Stimulated activated naive CD8-positive, alpha-beta T cell treated with anti-CD3 and anti-CD28 coated beads, Interleukin-15, Interleukin-2, amounts not matched to agents 100 U/mL and 50 U/mL, for 24 hours (primary cell): ENCODE results near the gene ERICH4.
"Not testable (repeated sequence)": the region's sequence is repeated elsewhere in the genome, so short reads cannot be mapped to it uniquely, and the experiment has no call there.

ENCODE experiments used
- ATAC-seq: fragments of 150-1000 bp; cut with Tn5 transposase; one replicate; pipeline ENCODE4 v1.10.0; 2021
- DNase-seq: peaks from one replicate; pipeline ENCODE4 v3.0.0; 2021

Gene ERICH4

GRCh38 chr19:41435936-41436673 lies 6.9 kb upstream of the ERICH4 start:
- ATAC-seq (no peak), DNase-seq (no peak)

GRCh38 chr19:41436674-41436951 lies 6.3 kb upstream of the ERICH4 start:
- DNase-seq (no peak), ATAC-seq (no peak)

- ATAC-seq: no peak
Observed at GRCh38 chr19:41437944-41438574, 4.9 kb upstream of the ERICH4 start.

GRCh38 chr19:41439441-41440222 lies 3.3 kb upstream of the ERICH4 start, which contains the start of gene DMAC2:
Gene DMAC2, minus strand, starts transcription at chr19:41439912. Its CDS starts 13 bp downstream, at chr19:41439899.
- peak; percentile 94 for DNase-seq
- peak; percentile 98 for ATAC-seq

More at GRCh38 chr19:41437944-41438574, 4.9 kb upstream of the ERICH4 start:
- DNase-seq: no peak

GRCh38 chr19:41441321-41441945 lies 1.5 kb upstream of the ERICH4 start:
- DNase-seq: no peak
- ATAC-seq: no peak

DNA sequence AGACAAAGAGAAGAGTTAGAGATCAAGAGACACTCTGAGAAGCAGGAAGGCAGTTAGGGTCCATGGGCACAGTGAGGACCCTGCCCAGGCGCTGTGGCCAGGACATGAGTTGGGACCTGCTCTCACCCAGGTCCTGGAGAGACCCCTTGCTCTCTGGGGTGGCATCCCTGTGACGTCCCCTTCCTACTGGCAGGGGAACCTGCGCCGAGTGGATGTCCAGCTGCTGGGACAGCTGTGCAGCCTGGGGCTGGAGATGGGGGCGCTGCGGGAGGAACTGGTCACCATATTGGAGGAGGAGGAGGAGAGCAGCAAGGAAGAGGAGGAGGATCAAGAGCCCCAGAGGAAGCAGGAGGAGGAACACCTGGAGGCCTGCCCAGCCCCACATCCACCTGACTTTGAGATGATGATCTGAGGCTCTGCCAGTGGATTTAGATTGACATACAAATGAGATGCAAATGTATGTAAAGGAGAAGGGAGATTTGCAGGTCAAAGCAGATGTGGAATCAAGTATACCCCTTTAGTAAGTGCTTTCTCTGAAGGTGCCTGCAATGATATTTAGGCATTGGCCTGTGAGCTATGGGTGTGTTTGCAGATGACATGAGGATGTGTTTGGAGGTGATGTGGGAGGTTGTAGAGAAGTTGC lies 978 bp downstream of the ERICH4 start:
- ATAC-seq (no peak), DNase-seq (no peak)

GRCh38 chr19:41445575-41445974 lies 2.6 kb downstream of the ERICH4 start:
- DNase-seq: no peak
- no peak for ATAC-seq

- no peak for ATAC-seq
Observed at GRCh38 chr19:41447732-41448332, 4.9 kb downstream of the ERICH4 start.

GRCh38 chr19:41449079-41449864 lies 6.3 kb downstream of the ERICH4 start:
- peak; percentile 82 for DNase-seq
- peak; percentile 79 for ATAC-seq

More at GRCh38 chr19:41447732-41448332, 4.9 kb downstream of the ERICH4 start:
- no peak for DNase-seq

GRCh38 chr19:41449865-41450178 lies 6.9 kb downstream of the ERICH4 start:
- no peak for ATAC-seq
- no peak for DNase-seq

- no peak for ATAC-seq
- DNase-seq: no peak
Observed at GRCh38 chr19:41452584-41453275, 9.8 kb downstream of the ERICH4 start.

DNA sequence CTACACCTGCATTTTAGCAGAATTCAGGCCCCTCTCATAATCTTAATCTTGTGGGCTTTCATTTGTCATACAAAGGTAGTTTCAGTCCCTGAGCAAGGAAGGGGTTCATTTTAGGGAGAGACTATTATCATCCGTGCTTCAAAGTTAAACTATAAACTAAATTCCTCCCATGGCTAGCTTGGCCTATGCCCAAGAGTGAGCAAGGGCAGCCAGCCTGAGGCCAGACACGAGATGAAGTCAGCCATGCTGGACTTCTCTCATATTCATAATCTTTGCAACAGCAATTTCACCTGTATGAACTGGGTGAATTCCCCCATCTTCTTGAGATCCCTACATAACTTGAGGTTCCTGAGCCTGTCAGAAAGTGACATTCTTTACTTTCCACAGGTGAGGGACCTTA lies 13.0 kb downstream of the ERICH4 start:
- ATAC-seq: no peak

DNA sequence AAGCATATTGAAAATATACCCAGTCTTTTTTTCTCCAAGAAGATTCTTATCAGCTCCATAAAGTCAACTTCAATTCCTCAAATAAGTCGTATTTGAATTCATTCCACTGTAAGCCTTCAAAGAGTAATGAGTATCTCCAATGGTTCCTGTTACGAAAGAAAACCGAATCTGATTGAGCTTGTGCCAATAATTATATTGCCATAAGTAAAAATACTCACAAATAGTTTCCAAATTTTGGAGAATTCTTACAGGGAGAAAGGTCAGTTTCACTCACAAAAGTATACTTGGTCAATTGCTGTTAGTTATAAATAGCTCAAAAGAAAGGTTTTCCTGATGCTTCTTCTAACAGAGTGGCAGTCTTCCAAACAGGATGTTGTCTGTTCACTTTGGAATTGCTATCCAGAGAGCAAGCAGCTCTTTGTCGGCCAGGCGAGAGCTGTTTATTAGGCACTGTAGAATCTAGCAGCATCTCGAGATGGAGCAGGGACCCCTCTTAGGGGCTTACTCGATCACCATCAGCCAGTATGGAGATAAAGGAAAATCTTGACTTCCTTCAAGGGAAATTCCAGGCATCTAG lies 13.5 kb downstream of the ERICH4 start:
- no peak for DNase-seq
- ATAC-seq: no peak

More for the DNA sequence above, 13.0 kb downstream of the ERICH4 start:
- no peak for DNase-seq

DNA sequence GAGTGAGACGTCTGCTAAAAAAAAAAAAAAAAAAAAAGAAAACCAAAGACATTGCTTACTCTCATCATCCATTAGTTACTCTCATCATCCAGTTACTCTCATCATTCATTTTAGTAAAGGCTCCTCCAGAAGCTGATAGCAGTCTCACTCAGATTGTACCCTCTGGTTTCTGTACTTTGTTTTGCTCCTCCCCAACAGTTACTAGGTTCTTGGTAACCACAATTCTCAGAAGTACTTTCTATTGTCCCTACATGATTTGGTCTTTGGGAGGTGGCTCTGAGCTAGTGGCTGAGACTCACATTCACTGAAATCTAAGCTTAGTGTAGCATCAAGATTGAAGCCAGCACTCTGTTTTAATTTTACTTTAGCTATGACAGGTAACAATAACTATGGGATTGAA lies 14.3 kb downstream of the ERICH4 start:
- ATAC-seq (peak; percentile 76), DNase-seq (no peak)

DNA sequence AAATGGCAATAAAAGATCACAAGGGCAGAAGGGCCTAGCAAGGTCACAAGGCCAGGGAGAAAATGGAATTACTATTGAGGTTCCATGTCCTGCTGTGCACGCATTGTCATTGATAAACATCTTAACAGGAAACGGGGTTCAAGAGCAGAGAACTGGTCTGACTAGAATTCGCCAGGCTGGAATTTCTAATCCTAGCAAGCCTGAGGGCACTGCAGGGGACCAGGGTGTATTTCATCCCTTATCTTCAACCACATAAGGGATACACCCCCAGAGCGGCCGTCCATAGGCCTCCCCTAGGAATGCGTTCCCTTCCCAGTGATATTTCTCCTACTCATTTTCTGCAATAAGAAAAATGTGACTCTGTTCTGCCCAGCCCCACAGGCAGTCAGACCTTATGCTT lies 19.5 kb downstream of the ERICH4 start:
- no peak for ATAC-seq

DNA sequence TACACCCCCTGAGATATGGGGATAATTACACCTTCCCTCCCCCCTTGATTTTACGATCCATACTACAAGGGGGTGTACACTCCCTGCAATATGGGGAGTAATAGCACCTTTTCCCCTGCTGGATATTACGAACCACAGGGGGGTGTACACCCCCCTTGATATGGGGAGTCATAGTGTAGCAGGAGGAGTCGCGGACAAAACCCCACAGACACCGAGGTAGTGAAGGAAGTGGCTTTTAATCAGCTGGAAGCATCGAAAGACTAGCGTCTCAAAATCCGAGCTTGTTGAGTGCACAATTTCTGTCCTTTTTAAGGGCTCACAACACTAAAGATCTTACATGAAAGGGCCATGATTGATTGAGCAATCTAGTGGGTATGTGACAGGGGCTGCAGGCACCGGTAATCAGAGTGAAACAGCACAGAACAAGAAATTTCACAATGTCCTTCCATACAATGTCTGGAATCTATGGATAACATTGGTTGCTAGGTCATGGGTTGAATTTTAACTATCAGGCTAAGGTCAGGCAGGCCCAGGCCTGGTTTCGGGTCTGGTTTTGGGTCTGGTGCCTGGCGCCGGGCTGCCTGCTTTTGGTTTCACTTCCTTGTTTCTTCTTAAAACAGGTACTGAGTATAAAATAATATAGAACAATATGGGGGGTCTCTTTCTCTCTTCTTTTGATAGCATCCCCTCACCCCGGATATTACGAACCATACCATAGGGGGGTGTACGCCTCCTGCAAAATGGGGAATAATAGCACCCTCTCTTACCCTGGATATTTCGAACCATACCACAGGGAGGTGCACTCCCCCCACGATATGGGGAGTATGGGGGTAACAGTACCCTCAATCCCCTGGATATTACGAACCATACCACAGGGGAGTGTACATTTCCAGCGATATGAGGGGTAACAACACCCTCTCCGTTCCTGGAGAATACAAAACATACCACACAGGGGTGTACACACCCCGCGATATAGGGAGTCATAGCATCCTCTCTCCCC lies 20.6 kb downstream of the ERICH4 start:
- not testable (repeated sequence) for DNase-seq, ATAC-seq

More for the DNA sequence above, 19.5 kb downstream of the ERICH4 start:
- DNase-seq: no peak

- no peak for ATAC-seq
Observed at GRCh38 chr19:41476583-41476982, 33.6 kb downstream of the ERICH4 start.

DNA sequence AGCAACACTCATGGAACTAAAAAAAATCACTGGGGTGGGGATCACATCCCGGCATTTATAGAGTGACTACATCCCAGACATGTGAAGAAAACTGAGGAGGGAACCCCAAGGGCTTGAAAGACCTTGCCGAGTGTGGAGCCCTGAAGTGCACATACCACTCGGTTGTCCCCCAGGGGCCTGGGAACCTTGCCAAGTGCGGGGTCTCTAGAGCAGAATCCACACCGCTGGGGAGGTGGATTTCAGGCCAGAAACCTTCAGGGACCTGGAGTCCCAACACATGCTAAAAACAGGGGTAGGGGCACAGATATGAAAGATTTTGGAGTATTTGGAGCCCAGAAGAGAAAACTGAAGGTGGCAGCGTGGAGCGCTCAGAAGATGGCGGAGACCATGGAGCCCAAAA lies 35.2 kb downstream of the ERICH4 start:
- no peak for DNase-seq
- ATAC-seq: no peak

More at GRCh38 chr19:41476583-41476982, 33.6 kb downstream of the ERICH4 start:
- no peak for DNase-seq
